ENCODE data around the gene C6orf15.

C6orf15 gene

DNA sequence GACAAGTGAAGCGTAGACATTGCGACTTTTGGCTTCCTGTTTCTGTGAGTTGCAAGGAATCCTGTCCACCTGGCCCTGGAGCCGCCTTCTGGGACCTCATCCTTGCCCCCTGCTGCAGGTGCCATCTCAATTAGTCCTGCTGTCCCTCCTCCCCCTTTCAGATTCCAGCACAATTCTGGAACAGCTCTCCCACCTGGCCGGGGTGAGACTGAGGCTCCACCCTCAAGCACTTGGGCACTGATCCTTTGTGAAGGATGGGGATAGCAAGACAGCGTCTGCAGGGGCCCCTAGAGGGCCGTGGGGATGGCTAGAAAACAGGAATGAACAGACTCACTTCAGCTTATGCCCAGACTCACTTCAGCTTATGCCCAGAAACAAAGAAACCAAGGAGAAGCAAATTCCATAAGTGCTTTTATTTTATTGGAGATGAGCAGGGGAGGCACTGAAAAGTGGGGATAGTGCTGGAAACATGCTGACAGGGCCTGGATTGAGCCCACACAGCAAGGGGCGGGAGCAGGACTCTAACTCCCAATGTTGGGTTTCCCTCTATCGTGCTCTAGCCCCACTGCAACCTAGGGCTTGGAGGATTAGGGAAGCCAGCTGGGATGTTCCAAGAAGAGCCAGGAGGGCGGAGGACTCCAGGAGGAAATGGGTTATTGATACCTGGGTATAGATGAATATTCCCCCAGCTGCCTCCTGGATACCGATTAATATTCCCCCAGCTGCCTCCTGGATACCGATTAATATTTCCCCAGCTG lies 1.4 kb downstream of the C6orf15 start:
- no peak for DNase-seq (ENCODE audit: low read depth in 4 of 4, low spot score in 1 of 4)

DNA sequence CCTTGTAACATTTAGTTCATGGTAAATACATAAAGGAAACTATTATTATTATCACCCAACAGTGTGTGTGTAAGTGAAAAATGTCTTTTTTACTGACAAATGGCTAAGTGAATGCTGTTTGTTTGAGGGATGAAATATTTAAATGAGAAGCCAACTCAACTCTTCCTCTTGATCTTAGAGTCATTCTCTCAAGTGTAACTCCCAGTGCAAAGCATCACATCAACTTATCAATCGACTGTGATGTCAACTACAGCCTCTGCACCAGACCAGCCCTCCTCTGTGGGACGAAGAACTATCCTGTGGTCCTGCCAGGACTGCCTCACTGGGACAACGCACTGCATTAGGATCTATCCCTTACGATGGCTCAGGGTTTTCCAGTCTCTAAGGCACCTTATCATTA lies 5.3 kb downstream of the C6orf15 start:
- DNase-seq (ENCODE audit: low read depth in 4 of 4, low spot score in 1 of 4) = no peak

DNA sequence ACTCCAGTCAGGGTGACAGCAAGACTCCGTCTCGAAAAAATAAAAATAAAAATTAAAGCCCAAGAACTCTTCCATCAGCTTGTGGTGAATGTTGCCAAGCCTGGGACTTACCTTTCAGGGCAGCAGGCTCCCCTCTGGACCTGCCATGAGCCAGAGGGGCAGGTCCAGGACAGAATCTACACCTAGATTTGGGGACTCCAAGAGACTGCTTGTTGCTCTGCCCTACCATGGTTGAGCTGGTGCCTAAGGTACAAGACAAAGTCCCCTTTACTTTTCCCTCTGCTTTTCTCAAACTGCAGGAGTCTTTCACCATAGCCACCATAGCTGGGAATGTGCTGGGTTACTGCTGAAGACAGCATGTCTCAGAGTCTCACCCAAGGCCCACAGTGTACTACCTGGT lies 9.2 kb downstream of the C6orf15 start:
- no peak for DNase-seq (ENCODE audit: low read depth in 4 of 4, low spot score in 1 of 4)

DNA sequence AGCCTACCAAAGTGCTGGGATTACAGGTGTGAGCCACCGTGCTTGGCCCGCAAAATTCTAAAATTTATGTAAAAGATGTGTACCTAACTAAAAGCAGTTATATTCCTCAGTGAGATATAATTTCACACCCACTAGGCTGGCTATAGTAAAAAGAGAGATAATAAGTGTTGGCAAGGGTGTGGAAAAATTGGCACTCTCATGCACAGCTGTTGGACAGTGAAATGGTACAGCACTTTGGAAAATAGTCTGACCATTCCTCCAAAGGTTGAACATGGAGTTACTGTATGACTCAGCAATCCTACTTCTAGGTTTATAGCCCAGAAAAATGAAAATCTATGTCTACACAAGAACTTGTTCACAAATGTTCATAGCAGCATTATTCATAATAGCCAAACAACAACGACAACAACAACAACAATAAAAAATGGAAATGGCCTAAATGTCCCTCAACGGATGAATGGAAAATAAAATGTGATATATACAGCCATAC lies 13.9 kb downstream of the C6orf15 start:
- no peak for DNase-seq (ENCODE audit: low read depth in 4 of 4, low spot score in 1 of 4)

DNA sequence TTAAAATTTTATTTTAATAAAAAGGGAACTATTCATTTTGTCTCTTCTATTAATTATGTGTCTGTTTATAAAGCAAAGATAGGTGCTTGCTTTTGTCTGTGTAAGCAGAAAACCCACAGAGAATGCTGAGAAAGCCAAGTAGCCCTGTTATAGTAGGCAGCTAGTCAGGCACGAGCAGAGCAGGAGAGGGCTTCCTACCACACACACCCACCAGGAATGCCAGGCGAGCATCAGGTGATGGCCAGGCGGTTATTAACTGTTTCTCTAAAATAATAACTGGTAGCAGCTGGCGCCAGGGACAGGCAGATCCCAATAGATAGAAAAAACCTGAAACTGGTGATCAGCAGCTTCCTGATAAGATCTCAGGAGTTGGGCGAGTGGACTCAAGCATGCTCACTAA lies 15.7 kb downstream of the C6orf15 start:
- no peak for DNase-seq (ENCODE audit: low read depth in 4 of 4, low spot score in 1 of 4)

DNA sequence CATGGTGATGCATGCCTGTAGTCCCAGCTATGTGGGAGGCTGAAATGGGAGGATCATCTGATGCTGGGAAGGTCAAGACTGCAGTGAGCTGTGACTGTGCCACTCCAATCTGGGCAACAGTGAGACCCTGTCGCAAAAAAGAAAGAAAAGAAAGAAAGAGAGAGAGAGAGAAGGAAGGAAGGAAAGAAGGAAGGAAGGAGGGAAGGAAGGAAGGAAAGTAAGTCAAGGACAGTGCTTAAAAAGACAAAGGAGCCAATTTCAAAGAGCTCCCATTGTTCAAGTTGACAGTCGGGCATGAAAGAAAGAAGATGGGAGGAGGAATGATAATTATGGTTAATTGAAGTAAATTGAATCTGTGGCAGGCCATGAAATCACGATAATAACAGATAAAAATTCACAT lies 16.2 kb downstream of the C6orf15 start:
- DNase-seq (ENCODE audit: low read depth in 4 of 4, low spot score in 1 of 4) = no peak

DNA sequence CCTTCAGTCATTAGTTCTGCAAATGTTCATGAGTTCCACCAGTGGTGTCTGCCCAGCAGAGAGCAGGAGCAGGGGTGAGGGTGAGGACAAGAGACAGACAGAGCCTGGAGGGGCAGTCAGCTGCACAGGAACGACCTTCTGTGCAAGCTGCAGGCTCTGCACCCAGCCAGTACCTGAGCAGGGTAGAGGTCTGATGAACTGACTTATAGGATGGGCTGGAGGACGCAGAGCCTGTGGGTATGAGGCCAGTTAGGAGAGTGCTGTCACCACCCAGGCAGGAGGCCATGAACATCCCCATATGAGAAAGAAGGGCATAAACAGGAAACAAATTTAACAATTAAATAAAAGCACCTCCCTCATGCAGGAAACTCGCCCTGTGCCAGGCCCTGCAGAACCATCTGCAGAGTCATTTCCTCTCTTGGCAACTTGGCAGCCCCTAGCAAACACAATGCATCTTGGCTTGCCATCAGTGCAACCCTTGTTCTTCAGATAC lies 17.9 kb downstream of the C6orf15 start:
- DNase-seq (ENCODE audit: low read depth in 4 of 4, low spot score in 1 of 4) = no peak

DNA sequence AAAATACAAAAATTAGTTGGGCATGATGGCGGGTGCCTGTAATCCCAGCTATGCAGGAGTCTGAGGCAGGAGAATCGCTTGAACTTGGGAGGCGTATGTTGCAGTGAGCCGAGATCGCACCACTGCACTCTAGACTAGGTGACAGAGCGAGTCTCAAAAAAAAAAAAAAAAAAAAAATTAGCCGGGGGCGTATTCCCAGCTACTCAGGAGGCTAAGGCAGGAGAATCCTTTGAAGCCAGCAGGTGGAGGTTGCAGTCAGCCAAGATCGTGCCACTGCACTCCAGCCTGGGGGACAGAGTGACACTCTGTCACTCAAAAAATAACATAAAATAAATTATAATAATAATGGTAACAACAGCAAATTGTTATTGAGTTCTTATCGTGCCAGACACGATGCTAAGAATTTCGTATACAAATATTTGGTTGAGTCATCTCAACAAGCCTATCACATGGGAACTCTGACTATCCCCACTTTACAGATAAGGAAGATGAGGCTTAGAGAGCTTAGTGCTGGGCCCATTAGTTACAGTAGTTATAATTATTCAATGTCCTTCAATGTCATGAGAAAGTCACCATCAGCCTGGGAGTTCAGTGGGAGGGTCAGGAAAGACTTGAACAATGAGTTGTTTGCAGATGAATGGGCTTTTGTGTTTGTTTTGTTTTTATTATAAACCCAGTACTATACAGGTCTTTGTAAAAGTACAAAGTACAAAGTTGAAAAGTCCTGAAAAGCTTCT lies 19.4 kb downstream of the C6orf15 start:
- no peak for DNase-seq (ENCODE audit: low read depth in 4 of 4, low spot score in 1 of 4)

DNA sequence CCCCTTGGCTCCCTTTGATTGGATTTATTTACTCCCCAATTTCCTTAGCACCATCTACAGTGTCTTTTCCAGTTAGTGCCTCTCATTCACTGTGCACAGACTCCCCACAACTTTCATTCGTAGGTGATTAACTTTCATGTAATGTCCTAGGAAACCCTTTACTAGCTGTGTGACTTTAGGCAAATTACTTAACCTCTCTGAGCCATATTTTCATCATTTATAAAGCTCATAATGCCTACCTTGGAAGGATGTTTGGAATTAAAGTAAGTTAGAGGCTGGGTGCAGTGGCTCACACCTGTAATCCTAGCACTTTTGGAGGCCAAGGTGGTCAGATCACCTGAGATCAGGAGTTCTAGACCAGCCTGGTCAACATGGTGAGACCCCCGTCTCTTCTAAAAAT lies 20.1 kb downstream of the C6orf15 start:
- no peak for DNase-seq (ENCODE audit: low read depth in 4 of 4, low spot score in 1 of 4)

DNA sequence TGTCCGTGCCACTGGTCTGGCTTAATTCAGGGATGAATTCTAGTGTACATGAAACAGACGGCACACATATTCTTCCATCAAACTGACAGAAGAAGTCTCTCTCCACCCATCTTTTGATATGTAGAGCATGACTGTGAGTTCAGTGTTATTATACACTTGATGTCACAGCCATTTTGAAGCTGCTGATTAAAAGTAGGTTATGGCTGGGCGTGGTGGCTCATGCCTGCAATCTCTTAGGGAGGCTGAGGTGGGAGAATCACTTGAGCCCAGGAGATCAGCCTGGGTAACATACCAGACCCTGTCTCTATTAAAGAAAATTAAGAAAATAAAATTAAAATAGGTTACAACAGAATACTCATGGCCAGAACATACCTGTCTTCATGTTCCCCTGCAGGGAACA lies 20.7 kb downstream of the C6orf15 start:
- no peak for DNase-seq (ENCODE audit: low read depth in 4 of 4, low spot score in 1 of 4)

DNA sequence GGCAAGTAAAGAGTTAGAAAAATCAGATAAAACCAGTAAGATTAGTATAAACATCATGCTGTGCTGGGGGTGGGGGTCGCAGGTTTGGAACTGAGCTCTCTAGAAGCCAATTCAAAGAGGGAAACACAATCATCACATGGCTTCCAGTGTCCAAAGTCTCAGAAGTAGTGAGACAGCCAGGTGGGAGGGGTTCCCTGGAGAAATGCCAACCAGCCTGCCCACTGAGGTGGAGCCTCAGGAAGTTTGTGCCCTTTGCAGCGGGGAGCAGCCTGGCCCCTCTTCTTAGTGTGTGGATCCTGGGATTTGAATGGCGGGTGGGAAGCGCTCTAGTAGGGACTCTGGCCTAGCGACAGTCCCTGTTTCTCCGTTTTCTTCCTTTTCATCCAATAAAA lies 21.4 kb downstream of the C6orf15 start:
- no peak for DNase-seq (ENCODE audit: low read depth in 4 of 4, low spot score in 1 of 4)

DNA sequence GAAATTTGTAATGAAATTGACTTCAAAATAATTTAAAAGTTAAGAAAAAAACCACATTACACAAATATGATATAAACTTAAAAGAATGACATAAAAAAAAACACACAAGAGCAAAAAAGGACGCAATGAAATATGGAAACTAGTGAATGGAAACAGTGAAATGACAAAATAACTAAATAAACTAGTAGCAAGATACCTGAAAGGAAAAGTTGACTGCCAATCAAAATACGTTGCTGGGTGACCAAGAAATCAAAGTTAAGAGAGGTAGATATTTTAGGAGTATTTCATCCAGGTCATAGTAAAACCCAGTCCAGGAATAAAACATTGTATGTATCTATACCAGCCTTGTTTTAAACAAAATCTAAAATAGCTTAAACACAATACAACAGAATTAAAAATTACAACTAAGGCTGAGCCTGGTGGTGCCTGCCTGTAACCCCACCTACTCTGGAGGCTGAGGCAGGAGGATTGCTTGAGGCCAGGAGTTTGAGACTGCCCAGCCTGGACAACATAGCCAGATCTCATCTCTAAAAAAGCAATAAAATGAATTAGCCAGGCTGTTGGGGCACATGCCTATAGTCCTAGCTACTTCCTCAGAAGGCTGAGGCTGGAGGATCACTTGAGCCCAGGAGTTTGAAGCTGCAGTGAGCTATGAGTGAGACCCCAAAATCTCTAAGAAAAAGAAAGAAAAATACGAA lies 22.0 kb downstream of the C6orf15 start:
- no peak for DNase-seq (ENCODE audit: low read depth in 4 of 4, low spot score in 1 of 4)

DNA sequence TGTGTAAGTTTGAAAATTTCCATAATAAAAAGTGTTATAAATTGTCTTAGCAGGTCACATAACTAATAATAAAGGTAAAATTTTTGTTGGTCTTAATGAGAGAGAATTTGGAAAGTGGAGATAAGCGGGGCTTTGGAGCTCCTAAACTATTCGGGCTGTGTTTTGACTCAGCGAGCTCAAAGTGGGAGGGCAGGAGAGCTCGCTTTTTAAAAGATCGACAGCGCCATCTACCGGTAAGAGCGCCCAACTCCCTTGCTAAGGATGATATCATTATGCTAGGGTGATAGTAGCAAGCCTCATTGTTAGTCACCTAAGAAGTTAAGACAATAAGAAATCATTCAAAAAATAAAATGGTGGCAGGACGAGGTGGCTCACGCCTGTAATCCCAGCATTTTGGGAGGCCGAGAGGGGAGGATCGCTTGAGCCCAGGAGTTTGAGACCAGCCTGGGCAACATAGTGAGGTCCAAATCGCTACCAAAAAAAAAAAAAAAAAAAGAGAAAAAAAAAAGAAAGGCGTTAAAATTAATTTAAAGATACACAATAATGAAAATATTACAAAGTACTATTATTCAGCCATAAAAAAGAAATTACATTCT lies 24.8 kb downstream of the C6orf15 start:
- DNase-seq (ENCODE audit: low read depth in 4 of 4, low spot score in 1 of 4) = peak; percentile 84 to 94 (median 90)

DNA sequence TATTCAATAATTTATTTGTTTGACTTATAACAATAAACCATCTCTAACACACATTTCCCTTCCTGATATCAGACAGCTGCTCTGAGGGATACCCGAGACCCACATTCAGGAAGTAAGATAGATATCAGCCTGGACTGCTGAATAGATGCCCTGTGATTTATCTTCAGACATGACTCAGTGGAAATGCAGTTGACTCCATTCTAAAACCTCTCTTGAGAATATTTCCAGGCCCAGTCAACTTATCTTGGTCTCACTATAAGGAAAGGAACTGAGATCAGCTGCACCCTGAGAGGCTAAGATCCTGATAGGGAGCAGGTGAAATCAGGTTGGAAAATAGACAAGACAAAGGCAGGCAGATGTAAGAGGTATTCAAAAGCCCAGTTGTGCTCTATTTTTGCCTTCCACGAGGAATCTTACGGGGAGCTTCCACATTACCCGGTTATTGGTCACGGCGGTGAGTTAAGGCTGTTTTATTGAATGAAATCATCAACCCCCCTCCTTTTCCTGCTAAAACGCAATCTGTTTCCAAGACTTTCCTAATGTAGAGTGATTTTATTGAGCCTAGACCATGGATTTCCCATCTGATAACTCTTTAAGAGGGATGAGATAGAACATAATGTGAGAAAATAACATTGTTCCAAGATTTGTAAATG lies 25.5 kb downstream of the C6orf15 start:
- DNase-seq (ENCODE audit: low read depth in 4 of 4, low spot score in 1 of 4) = no peak

DNA sequence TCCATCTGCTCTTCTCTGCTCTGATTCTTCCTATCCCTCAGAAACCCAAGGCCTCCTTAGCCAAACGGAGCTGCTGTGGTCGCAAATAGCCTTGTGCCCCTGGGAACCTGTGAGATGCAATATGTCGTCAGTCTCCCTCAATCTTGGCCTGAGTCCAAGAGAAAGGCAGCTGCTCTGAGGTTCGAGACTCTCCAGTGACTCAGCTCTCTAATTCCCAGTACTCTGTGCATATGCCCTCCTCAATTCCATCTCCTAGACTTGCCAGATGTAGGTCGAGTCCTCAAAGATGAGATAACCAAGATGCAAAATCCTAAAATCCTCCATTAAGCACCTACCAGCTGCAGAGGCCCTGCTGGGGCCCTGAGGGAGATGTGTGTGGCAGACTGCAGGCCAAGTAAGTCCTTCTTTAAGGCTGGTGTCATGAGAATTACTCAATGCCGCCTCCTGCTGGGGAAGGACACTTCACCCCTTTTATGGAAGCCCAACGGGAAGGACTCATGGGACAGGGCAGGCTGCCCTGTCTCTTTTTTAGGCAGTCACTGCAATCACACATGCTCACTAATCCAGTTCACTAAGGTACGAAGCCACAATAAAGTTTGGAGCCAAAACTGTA lies 28.5 kb downstream of the C6orf15 start:
- peak in 1 of 4 experiments; percentile 25 for DNase-seq (ENCODE audit: low read depth in 4 of 4, low spot score in 1 of 4)

DNA sequence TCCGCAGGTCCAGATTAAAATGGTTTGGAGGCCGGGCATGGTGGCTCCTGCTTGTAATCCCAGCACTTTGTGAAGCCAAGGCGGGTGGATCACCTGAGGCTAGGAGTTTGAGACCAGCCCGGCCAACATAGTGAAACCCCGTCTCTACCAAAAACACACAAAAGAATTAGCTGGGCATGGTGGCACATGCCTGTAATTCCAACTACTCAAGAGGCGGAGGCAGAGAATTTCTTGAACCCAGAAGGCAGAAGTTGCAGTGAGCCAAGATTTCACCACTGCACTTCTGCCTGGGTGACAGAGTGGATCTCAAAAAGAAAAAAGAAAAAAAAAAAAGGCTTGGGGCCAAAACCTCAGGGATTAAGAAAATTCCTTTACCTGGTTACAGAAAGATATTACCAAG lies 30.5 kb downstream of the C6orf15 start:
- no peak for DNase-seq (ENCODE audit: low read depth in 4 of 4, low spot score in 1 of 4)

DNA sequence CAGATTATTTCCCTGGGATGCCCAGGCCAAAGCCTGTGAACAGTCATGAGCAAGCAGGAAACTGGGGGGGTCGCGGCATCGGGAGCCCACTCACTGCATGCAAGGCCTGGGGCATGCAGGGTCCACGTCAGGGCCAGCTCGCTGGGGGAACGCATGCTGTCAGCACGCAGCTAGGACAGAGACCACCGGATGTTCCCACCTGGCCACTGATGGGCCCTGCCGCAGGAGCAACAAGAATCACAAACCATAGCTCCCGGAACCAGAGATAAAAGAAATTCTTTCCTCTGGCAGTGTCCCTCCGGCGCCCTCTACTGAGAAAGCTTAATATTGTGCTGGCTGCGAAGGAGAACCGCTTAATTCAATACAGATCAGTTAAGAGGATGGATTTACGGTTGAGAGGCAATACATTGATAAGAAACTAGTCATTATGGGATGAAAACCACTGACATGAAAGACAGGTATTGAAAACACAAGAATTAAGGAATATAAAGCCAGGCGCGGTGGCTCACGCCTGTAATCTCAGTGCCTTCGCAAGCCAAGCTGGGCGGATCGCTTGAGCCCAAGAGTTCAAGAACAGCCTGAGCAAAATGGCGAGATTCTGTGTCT lies 32.6 kb downstream of the C6orf15 start:
- DNase-seq (ENCODE audit: low read depth in 4 of 4, low spot score in 1 of 4) = peak; percentile 34 to 50 (median 48)

DNA sequence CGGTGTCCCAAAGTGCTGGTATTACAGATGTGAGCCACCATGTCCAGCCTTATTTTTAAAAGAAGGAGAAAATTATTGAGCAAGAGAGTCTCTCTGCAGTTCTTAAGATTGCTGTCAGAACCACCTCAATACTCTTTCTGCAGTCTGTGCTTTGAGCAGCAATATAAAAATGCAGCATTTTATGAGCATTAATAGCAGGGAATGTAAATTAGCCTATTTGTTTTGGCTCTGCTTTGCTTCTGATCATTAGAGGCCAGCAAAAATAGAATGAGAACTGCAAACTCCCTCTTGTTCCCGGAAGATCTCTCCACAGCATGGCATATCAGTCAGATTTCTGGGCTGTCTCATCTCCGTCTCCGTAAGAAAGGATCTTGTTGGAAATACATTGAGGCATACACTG lies 35.8 kb downstream of the C6orf15 start:
- DNase-seq (ENCODE audit: low read depth in 4 of 4, low spot score in 1 of 4) = no peak

DNA sequence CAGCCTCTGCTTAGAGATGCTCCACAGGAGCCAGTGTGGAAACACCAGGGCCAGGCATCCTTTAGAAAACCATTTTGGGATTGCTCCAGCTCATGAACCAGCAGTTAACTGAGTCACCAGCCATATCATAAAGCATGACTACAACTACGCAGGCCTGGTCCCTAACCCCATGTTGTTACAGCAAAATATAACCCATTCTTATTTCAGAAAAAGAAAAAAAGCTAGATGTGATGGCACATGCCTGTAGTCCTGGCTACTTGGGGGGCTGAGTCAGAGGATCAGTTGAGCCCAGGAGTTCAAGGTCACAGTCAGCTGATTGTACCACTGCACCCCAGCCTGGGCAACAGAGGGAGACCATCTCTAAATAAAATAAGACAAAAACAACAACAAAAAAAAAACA lies 36.8 kb downstream of the C6orf15 start:
- DNase-seq (ENCODE audit: low read depth in 4 of 4, low spot score in 1 of 4) = no peak

DNA sequence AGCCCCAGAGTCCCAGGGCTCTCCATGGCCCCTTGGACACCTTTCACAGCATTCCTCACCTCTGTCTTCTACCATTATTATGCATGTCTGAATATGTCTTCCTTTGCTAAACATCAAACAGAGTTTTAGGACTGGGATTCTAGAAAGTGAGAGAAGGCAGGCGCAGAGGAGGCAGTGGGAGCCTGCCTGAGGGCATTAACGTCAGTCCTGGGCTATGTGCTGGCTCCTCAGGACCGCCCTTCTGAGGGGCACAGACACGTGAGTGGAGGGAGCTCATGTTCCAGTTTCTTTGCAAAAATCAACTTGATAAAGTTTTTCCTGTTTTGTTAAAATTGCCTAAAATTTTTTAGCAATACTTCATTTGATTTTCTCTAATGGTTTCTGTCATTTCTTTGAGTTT lies 38.0 kb downstream of the C6orf15 start:
- no peak for DNase-seq (ENCODE audit: low read depth in 4 of 4, low spot score in 1 of 4)

All from stimulated activated CD4-positive, alpha-beta T cell treated with anti-CD3 and anti-CD28 coated beads, Interleukin-1b, Interleukin-23, amount 100 ng/mL, for 24 hours (primary cell).